Subcutaneous abdominal adipose tissue (tissue), 5 donors: ENCODE results near the gene LRIF1.
"Not testable (repeated sequence)": the region's sequence is repeated elsewhere in the genome, so short reads cannot be mapped to it uniquely, and the experiment has no call there.

Source experiments
- H3K27ac ChIP-seq: one replicate; pipeline ENCODE4 v1.7.0; 2013; ENCODE audit warnings: low read depth, mild to moderate bottlenecking, inconsistent platforms, low read length, moderate library complexity
- H3K27me3 ChIP-seq, 5 donors: one replicate each; pipeline ENCODE4 v1.7.0; 2013; ENCODE audit warnings: low read length in 5 of 5, inconsistent platforms in 1 of 5; ENCODE audit not compliant: control insufficient read depth in 5 of 5, insufficient read depth in 4 of 5
- H3K36me3 ChIP-seq, 5 donors: one replicate each; pipeline ENCODE4 v1.7.0; 2013; ENCODE audit warnings: low read length in 5 of 5; ENCODE audit not compliant: control insufficient read depth in 5 of 5, insufficient read depth in 5 of 5
- H3K4me1 ChIP-seq, 5 donors: one replicate each; pipeline ENCODE4 v1.7.0; 2013; ENCODE audit warnings: low read length in 5 of 5, mild to moderate bottlenecking in 3 of 5, moderate library complexity in 1 of 5; ENCODE audit not compliant: control insufficient read depth in 5 of 5, insufficient read depth in 5 of 5
- H3K4me3 ChIP-seq, 5 donors: one replicate each; pipeline ENCODE4 v1.7.0; 2013; ENCODE audit warnings: low read length in 5 of 5, low read depth in 1 of 5
- H3K9ac ChIP-seq, 5 donors: one replicate each; pipeline ENCODE4 v1.7.0; 2013; ENCODE audit warnings: low read length in 5 of 5, mild to moderate bottlenecking in 4 of 5, moderate library complexity in 3 of 5
- H3K9me3 ChIP-seq, 5 donors: one replicate each; pipeline ENCODE4 v1.7.0; 2013; ENCODE audit warnings: low read length in 5 of 5; ENCODE audit not compliant: control insufficient read depth in 5 of 5
- donor health status: healthy.
- donor health status: healthy.
- donor health status: healthy.
- donor health status: healthy.
- donor health status: healthy.

LRIF1 gene

DNA sequence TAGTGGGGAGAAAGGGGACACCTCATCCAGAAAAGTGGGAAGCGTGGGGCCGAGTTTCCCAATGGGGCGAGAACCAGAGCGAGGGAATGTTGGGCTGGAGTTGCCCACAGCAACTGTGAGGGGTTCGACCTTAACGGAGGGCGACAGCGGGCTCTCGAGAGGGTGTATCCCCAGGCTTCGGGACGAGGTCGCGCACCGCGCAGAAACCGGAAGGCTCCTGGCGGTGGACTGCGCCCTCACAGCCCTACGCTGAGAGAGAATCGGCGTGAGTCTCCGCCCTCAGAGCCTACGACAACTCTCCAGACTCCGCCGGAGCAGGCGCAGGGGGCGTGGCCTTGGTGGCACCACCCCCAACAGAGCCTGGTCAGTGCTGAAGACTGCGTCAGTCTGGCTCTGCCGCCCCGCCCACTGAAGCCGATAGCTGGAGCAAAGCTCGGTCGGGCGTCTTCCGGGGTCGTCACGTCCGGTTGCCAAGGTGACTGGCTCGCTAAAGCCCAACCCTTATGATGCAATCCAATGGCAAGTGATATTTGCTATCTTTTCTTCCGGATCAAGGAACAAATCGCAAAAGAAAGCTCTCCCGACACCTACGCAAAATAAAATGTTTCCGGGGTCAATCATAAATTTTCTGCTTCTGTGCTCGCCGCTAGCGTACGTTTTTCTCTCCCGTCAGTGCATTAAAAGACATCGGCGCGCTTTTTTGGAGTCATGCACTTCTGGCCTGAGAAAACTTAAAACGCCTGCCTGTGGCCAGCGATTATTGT, at the start of gene LRIF1:
Gene LRIF1 (minus strand): TSS at position 232 of the 764 bp plus-strand sequence. CDS start 234 bp downstream, outside the sequence.
- Histone ChIP-seq H3K27me3 (peaks cover 0 to 6% (median 4%) of the 10 kb centered on the region in 5 donors), H3K4me1 (peaks cover 3 to 22% (median 10%) of the 10 kb centered on the region in 5 donors), H3K9ac (peak within 1 kb of the TSS; percentile 57 to 89 (median 81)), H3K36me3 (peaks cover 0 to 4% (median 0%) of the 10 kb centered on the region in 5 donors), H3K4me3 (peak within 1 kb of the TSS; percentile 75 to 95 (median 91)), H3K9me3 (peaks cover under 1 to 30% (median 18%) of the 10 kb centered on the region in 5 donors), H3K27ac (peak within 1 kb of the TSS; percentile 92)

GRCh38 chr1:111008031-111008430, 44.3 kb upstream of the LRIF1 start:
- Histone ChIP-seq H3K4me1 (no peaks in the 10 kb centered on the region), H3K27ac (no peak overlapping the region), H3K27me3 (peaks cover 0 to 4% (median 0%) of the 10 kb centered on the region in 5 donors), H3K4me3 (peak overlapping the region in 1 of 5 donors; percentile 3), H3K36me3 (no peaks in the 10 kb centered on the region), H3K9me3 (peaks cover 4 to 17% (median 8%) of the 10 kb centered on the region in 5 donors), H3K9ac (no peak overlapping the region)

GRCh38 chr1:111006556-111006955, 42.8 kb upstream of the LRIF1 start:
- no peak overlapping the region for H3K4me3 ChIP-seq

GRCh38 chr1:110999607-111000006, 35.9 kb upstream of the LRIF1 start:
- H3K9ac ChIP-seq, H3K9me3 ChIP-seq, H3K27me3 ChIP-seq, H3K4me1 ChIP-seq, H3K27ac ChIP-seq, H3K36me3 ChIP-seq, H3K4me3 ChIP-seq: not testable (repeated sequence)

More at GRCh38 chr1:111006556-111006955, 42.8 kb upstream of the LRIF1 start:
- peaks cover 4 to 12% (median 10%) of the 10 kb centered on the region in 5 donors for H3K9me3 ChIP-seq
- H3K36me3 ChIP-seq: no peaks in the 10 kb centered on the region
- no peaks in the 10 kb centered on the region for H3K4me1 ChIP-seq
- no peak overlapping the region for H3K27ac ChIP-seq
- no peak overlapping the region for H3K9ac ChIP-seq
- H3K27me3 ChIP-seq: peaks cover 0 to 4% (median 0%) of the 10 kb centered on the region in 5 donors

- not testable (repeated sequence) for H3K9me3 ChIP-seq, H3K27me3 ChIP-seq, H3K9ac ChIP-seq, H3K4me1 ChIP-seq, H3K4me3 ChIP-seq, H3K36me3 ChIP-seq, H3K27ac ChIP-seq
Measured at GRCh38 chr1:110992329-110992728, 28.6 kb upstream of the LRIF1 start.

DNA sequence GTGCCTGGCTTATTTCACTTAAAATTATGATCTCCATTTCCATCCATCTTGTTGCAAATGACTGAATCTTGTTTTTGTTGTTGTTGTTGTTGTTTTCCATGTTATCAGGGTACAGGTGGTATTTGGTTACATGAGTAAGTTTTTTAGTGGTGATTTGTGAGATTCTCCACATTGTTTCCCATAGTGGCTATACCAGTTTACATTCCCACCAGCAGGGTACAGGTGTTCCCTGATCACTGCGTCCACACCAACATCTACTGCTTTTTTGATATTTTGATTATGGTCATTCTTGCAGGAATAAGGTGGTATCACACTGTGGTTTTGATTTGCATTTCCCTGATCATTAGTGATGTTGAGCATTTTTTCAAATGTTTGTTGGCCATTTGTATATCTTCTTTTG, 27.6 kb upstream of the LRIF1 start:
- not testable (repeated sequence) for H3K9me3 ChIP-seq, H3K4me1 ChIP-seq, H3K4me3 ChIP-seq, H3K27me3 ChIP-seq, H3K36me3 ChIP-seq, H3K9ac ChIP-seq, H3K27ac ChIP-seq

DNA sequence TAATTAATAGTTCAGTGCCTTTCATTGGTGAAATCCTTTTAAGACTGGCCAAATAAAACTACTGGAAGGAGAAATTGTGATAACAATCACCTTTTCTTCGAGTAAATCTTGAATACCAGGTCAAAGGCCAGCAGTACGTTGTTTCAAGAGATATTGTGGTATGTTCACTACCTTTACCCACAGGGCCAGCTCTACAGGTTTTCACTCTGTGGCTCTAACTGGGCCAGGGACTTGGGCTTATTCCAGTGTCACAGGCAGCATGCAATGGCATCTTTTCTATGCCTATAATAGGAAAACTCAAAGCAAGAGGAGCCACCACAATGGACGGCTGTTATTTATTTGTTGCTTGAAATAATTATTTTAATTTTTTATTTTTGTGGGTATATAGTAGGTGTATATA, 26.8 kb upstream of the LRIF1 start:
- no peak overlapping the region for H3K27ac ChIP-seq
- peaks cover 0 to 6% (median 0%) of the 10 kb centered on the region in 5 donors for H3K9me3 ChIP-seq
- H3K4me3 ChIP-seq: no peak overlapping the region
- H3K27me3 ChIP-seq: peaks cover 0 to 5% (median 0%) of the 10 kb centered on the region in 5 donors
- no peak overlapping the region for H3K9ac ChIP-seq
- H3K36me3 ChIP-seq: no peaks in the 10 kb centered on the region
- no peaks in the 10 kb centered on the region for H3K4me1 ChIP-seq

DNA sequence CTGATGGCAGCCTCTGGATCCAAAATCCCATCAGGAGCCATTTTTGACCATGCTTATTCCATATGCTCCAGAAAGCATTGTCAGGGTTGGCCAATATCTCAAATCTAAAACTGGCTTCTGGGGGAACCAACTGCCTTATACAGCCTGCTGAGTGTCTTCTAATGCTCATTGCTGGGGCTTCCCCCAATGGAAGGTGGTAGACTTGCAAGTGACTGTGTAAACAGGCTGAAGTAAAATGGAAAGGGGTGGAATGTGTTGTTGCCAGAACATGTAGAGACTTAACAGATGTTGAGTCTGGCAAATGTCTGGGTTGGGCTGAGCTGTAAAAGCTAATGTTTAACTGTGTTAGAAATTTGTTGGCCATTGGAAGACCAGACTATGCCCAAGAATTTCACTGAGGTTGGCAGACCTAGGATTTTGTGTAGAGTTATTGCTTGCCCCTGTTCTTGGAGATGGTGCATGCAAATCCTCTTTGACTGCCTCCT, 22.7 kb upstream of the LRIF1 start:
- H3K9ac ChIP-seq: no peak overlapping the region
- H3K4me3 ChIP-seq: no peak overlapping the region
- H3K4me1 ChIP-seq: no peaks in the 10 kb centered on the region
- peaks cover 2 to 11% (median 5%) of the 10 kb centered on the region in 5 donors for H3K9me3 ChIP-seq
- no peak overlapping the region for H3K27ac ChIP-seq
- H3K36me3 ChIP-seq: no peaks in the 10 kb centered on the region
- peaks cover 0 to 7% (median 0%) of the 10 kb centered on the region in 5 donors for H3K27me3 ChIP-seq

DNA sequence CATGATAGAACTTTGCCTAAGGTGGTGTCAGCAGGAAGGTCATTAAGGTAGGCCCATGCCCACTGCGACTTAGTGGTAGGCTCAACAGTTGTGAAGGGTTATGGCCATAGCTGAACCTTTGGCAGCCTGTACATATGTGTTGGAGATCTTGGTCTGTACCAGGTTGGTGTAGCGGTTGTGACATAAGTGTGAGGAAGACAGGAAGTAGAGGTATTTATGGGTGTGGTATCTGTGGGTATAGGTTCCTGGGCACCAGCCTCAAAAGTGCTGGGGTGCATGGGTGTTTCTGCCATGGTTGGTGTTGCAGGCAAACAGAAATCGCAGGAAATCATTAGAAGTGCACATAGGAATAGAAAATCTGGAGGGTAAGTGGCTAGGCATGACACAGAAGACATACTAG, 18.6 kb upstream of the LRIF1 start:
- Histone ChIP-seq H3K4me1 (no peaks in the 10 kb centered on the region), H3K27ac (no peak overlapping the region), H3K27me3 (peaks cover 0 to 6% (median 0%) of the 10 kb centered on the region in 5 donors), H3K36me3 (no peaks in the 10 kb centered on the region), H3K9me3 (peaks cover 5 to 29% (median 12%) of the 10 kb centered on the region in 5 donors), H3K4me3 (no peak overlapping the region), H3K9ac (no peak overlapping the region)

GRCh38 chr1:110979154-110979553, 15.4 kb upstream of the LRIF1 start:
- Histone ChIP-seq H3K27me3 (peaks cover 0 to 6% (median 0%) of the 10 kb centered on the region in 5 donors), H3K9ac (no peak overlapping the region), H3K9me3 (peaks cover 8 to 35% (median 27%) of the 10 kb centered on the region in 5 donors), H3K36me3 (no peaks in the 10 kb centered on the region), H3K4me3 (no peak overlapping the region), H3K27ac (no peak overlapping the region), H3K4me1 (no peaks in the 10 kb centered on the region)
